Measurements from ENCODE around the gene TXNRD1. TPM values are rescaled to one million over a fixed set of nuclear protein-coding genes. Genes with fewer than 3 reads are reported as not detected.
A peak's percentile ranks its signal among the peaks of the same experiment; 100 is the strongest.

Gene TXNRD1
- total RNA-seq, 4 donors from 2014 or later, result 111 to 140 (median 128) TPM

DNA sequence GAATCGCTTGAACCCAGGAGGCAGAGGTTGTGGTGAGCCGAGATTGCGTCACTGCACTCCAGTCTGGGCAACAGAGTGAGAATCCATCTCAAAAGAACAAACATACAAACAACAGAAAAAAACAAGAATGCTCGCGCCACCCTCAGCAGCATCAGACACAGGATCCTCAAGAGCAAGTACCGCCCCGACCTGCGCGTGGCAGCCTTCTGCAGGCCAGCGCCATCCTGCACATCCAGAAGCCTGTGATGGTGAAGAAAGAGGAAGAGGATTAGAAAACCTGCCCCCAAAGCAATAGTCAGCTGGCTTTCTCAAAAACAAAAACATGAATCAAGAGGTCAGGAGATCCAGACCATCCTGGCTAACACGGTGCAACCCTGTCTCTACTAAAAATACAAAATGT, 57.9 kb downstream of the TXNRD1 start:
- no peak overlapping the region for H3K27ac ChIP-seq
- DNase-seq (ENCODE audit: low spot score in 2 of 2), result no peak
- H3K36me3 ChIP-seq, result no peaks in the 10 kb centered on the region
- no peaks in the 10 kb centered on the region for H3K4me1 ChIP-seq
- H3K9me3 ChIP-seq, result no peaks in the 10 kb centered on the region
- 92 to 95% methylated on average over 11 of the region's 11 CpGs for WGBS, 2 donors
- no peaks in the 10 kb centered on the region for H3K27me3 ChIP-seq
- no peak overlapping the region for H3K4me3 ChIP-seq
- TF ChIP-seq POLR2A (IDR thresholded peaks at IDR 0.05) (no peak), EP300 (IDR thresholded peaks at IDR 0.05) (no peak)
- TF ChIP-seq, protein P1, sequence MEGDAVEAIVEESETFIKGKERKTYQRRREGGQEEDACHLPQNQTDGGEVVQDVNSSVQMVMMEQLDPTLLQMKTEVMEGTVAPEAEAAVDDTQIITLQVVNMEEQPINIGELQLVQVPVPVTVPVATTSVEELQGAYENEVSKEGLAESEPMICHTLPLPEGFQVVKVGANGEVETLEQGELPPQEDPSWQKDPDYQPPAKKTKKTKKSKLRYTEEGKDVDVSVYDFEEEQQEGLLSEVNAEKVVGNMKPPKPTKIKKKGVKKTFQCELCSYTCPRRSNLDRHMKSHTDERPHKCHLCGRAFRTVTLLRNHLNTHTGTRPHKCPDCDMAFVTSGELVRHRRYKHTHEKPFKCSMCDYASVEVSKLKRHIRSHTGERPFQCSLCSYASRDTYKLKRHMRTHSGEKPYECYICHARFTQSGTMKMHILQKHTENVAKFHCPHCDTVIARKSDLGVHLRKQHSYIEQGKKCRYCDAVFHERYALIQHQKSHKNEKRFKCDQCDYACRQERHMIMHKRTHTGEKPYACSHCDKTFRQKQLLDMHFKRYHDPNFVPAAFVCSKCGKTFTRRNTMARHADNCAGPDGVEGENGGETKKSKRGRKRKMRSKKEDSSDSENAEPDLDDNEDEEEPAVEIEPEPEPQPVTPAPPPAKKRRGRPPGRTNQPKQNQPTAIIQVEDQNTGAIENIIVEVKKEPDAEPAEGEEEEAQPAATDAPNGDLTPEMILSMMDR (IDR thresholded peaks at IDR 0.05), result no peak

DNA sequence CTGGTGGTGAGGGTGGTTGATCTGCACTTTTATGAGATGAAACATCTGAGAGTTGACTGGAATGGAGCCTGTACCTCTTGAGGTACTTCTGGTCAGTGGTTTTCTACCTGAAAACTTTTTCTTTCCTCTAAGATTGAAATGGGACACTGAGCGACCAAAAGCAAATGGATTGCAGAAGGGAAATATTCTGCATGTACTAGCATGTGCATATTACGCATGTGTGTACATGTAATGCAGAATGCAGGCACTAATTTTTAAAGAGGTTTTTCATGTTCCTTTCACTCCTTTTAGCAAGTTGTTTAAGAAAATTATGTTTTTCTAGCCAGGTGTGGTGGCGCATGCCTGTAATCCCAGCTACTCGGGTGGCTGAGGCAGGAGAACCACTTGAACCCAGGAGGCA, 59.2 kb downstream of the TXNRD1 start:
- 95 to 97% methylated on average over 4 of the region's 4 CpGs for WGBS, 2 donors

DNA sequence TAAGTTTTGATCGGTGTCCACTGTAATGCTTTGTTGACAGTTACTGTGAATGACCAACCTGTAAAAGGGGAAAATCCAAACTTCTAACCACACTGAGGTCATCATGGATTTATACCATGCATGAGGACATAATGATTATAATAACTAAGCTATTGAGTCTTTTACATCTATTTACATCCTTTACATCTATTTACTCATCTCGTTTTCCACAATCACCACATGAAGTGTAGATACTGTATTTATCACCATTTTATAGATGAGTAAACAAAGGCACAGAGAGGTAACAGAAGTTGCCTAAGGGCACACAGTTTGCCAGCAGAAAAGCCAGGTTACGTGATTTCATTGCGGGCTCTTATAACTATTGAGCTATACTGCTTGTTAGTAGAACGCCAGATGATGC, 60.1 kb downstream of the TXNRD1 start:
- WGBS, 2 donors, result 70 to 75% methylated on average over 5 of the region's 5 CpGs
- DNase-seq (ENCODE audit: low spot score in 2 of 2), result no peak
- Histone ChIP-seq H3K36me3 (no peaks in the 10 kb centered on the region), H3K9me3 (no peaks in the 10 kb centered on the region), H3K4me3 (no peak overlapping the region), H3K4me1 (no peaks in the 10 kb centered on the region), H3K27me3 (no peaks in the 10 kb centered on the region), H3K27ac (no peak overlapping the region)
- TF ChIP-seq EP300 (IDR thresholded peaks at IDR 0.05), result no peak
- TF ChIP-seq POLR2A (IDR thresholded peaks at IDR 0.05), result no peak
- TF ChIP-seq, protein P1 (IDR thresholded peaks at IDR 0.05), result no peak

More for the DNA sequence above, 59.2 kb downstream of the TXNRD1 start:
- no peak for TF ChIP-seq EP300 (IDR thresholded peaks at IDR 0.05)
- no peak for TF ChIP-seq POLR2A (IDR thresholded peaks at IDR 0.05)
- TF ChIP-seq, protein P1 (IDR thresholded peaks at IDR 0.05), result no peak
- Histone ChIP-seq H3K4me3 (no peak overlapping the region), H3K36me3 (no peaks in the 10 kb centered on the region), H3K27ac (no peak overlapping the region), H3K9me3 (no peaks in the 10 kb centered on the region), H3K4me1 (no peaks in the 10 kb centered on the region), H3K27me3 (no peaks in the 10 kb centered on the region)
- DNase-seq (ENCODE audit: low spot score in 2 of 2), result no peak

DNA sequence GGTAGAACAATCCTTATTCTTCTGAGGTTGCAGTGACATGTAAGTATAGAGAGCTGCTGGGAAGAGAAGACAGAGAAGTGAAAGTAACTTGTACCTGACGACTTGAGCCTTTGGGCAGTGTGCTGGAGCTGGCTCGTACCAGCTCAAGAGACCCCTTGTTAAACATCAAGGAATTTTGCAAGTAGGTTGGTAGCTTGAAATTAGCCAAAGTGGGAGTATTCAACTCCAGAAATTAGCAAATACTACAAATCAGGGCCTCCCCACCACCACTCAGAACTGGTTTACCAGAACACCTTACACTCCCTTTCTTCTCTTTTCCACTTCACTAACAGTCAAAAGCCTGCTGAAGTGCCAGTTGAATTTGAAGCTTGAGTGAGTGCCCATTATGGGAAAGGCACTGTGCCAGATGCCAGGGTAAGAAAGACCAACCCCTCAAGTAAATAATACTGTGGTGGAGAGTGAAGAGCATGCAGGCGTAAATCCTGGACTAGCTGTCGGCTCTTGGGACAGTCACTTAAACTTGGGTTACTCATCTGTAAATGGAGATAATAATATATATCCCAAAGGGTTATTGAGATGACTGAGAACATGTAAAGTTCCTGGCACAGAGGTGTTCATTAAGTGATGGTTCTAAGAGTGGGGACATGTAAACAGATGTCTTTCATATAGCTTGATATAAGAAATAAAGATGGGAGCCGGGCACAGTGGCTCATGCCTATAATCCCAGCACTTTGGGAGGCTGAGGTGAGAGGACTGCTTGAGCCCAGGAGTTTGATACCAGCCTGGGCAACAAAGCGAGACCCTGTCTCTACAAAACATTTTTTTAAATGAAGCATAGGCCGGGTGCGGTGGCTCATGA, 60.9 kb downstream of the TXNRD1 start:
- TF ChIP-seq POLR2A (IDR thresholded peaks at IDR 0.05) (no peak), EP300 (IDR thresholded peaks at IDR 0.05) (no peak)
- TF ChIP-seq, protein P1 (IDR thresholded peaks at IDR 0.05), result no peak
- no peaks in the 10 kb centered on the region for H3K4me1 ChIP-seq
- no peaks in the 10 kb centered on the region for H3K27me3 ChIP-seq
- no peak for DNase-seq (ENCODE audit: low spot score in 2 of 2)
- H3K36me3 ChIP-seq, result no peaks in the 10 kb centered on the region
- H3K9me3 ChIP-seq, result no peaks in the 10 kb centered on the region
- peak overlapping the region in 1 of 4 donors; percentile 3 for H3K4me3 ChIP-seq
- H3K27ac ChIP-seq, result no peak overlapping the region
- WGBS, 2 donors, result 77 to 78% methylated on average over 8 of the region's 8 CpGs

DNA sequence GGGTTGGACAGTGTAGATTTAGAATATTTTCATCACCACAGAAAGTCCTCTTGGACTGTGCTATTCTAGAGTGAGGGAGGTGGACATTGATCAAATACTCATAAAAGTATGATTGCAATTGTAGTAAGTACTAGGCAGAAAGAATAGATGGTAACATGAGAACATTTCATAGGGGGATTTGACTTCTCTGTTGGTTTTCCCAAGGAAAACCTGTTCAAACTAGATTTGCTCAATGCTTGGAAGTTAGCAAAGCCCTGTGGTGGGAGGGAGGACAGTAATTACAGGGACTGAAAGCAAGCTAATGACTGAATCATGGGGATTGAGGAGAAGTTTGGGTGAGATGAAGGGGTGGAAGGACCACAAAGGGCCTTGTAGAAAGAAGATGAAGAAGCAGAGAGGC, 63.6 kb downstream of the TXNRD1 start:
- TF ChIP-seq POLR2A (IDR thresholded peaks at IDR 0.05) (no peak), EP300 (IDR thresholded peaks at IDR 0.05) (no peak)
- TF ChIP-seq, protein P1 (IDR thresholded peaks at IDR 0.05), result no peak
- Histone ChIP-seq H3K9me3 (no peaks in the 10 kb centered on the region), H3K36me3 (no peaks in the 10 kb centered on the region), H3K4me3 (no peak overlapping the region), H3K27ac (no peak overlapping the region), H3K4me1 (no peaks in the 10 kb centered on the region), H3K27me3 (no peaks in the 10 kb centered on the region)
- DNase-seq (ENCODE audit: low spot score in 2 of 2), result no peak
